HUDEP-2 (cell line): ENCODE data around the gene RGS6.

Source experiments
- DNase-seq, 76 experiments: peaks; one replicate each; lab custom pipeline; 2025; ENCODE audit not compliant: unreplicated experiment in 76 of 76; lab: John Stamatoyannopoulos, UW

Gene RGS6

GRCh38 chr14:71942904-71943694 is 10.9 kb downstream of the RGS6 start:
- DNase-seq: peak in 1 of 76 experiments; percentile 16

- DNase-seq: no peak
Observed at GRCh38 chr14:71943695-71944018, 11.4 kb downstream of the RGS6 start.

DNA sequence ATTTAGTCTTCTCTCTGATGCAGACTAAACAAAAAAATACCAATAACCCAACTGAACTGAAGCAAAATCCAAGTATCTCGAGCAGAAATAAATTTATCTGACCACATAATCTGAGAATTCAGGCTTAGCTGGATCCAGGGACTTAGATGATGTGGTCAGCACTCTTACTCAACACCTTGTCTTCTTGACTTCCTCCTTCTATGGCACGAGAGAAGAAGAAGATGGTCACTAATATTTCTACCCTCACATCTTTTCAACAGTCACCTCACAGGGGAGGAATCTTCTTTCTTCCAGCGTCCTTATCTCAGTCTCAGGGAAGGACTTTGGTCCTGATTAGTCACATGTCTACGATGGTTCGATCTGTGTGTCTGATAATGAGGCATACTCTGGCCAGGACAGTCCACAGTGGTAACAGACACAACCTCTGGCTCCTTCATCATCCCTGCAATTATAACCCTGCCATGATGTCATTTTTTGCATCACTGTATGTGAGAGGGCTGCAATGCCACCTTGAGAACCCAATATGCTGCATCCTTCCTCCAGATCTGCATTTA is 15.8 kb downstream of the RGS6 start:
- peak in 19 of 76 experiments; percentile 5 to 57 (median 23) for DNase-seq

GRCh38 chr14:71952381-71953363 is 20.4 kb downstream of the RGS6 start:
- DNase-seq: peak in 8 of 76 experiments; percentile 6 to 42 (median 36)

DNA sequence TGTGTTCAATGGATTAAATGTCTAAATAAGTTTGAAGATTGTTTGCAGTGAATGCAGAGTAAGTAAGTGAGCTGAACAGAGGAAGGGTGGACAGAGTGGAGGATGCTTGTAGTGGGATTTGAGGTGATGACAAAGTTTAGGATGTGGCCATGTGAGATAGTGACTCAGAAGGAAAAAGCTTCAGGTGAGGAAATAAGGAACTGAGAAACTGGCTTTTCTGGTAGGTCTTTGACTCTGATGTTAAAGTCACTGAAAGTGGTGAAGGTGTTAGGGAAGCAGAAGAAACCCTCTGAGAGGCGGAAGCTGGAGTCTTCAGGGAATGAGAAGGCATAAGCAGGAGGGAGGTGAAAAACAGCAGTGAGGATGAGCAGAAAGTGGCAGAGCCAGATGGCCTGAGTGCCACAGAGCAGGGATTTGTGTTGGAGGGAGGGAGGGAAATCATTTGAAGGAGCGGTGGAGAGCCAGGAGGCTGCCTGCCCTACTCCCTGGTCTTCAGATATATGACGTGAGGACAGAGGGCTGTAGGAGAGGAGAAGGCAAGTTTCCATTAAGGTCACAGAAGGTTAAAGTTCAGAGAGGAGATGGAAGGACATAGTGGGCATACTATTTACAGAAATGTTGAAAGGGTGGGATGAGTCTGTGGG is 24.8 kb downstream of the RGS6 start:
- DNase-seq: no peak

DNA sequence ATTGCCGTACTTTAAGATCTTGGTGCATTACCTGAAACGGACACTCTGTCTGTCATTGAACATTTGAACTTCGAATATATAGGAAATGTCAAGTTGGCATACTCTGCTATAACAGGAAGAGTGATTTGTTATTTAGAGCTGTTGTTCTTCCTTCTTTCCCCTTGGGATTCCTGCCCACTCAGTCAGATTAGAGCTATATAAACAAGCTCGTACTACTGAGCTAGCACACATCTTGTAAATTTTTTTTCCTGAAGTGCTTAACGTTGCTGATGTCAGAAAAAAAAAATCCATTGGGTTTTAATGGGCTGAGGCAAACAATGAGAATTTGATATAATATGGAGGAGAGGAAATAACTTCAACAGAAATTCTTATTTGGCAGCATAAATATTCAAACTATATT is 26.8 kb downstream of the RGS6 start:
- DNase-seq: no peak

GRCh38 chr14:71960494-71961353 is 28.5 kb downstream of the RGS6 start:
- DNase-seq: peak in 26 of 76 experiments; percentile 2 to 70 (median 32)

- no peak for DNase-seq
Observed at GRCh38 chr14:71961972-71962371, 29.7 kb downstream of the RGS6 start.

DNA sequence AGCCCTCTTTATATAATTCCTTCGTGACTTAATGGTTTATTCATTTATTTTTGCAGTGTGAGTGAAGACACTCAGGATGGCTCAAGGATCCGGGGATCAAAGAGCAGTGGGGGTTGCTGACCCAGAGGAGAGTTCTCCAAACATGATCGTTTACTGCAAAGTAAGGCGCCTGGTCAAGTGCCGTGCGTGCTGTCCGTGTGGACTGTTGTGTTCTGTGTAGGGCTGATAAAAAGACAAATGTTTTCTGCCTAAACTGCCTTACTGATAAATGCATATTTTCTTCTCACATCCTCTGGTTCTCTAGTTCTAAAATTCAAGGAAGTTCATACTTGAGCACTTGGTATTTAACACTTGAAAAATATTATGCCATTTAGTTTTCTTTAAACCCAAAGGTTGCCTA is 32.5 kb downstream of the RGS6 start:
- DNase-seq: peak in 14 of 76 experiments; percentile 9 to 56 (median 34)

DNA sequence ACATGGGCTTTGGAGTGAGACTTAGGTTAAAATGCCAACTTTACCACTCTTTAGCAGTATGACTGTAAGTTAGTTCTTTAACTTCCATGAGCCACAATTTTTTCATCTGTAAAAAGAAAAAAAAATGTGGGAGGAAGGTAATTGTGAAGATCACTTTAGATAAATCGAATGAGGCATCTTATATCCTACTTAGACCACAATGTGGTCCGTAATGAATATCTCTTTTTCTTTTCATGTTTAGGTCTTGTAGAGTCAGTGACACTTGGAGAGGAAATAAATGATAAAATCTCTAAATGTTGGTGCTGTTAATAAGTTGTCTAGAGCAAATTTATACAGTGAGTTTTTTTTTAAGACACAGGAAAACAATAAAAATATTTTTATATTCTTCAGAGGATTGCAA is 34.3 kb downstream of the RGS6 start:
- no peak for DNase-seq

- DNase-seq: no peak
Observed at GRCh38 chr14:71967704-71968103, 35.5 kb downstream of the RGS6 start.

GRCh38 chr14:71970272-71970671 is 38.0 kb downstream of the RGS6 start:
- no peak for DNase-seq

DNA sequence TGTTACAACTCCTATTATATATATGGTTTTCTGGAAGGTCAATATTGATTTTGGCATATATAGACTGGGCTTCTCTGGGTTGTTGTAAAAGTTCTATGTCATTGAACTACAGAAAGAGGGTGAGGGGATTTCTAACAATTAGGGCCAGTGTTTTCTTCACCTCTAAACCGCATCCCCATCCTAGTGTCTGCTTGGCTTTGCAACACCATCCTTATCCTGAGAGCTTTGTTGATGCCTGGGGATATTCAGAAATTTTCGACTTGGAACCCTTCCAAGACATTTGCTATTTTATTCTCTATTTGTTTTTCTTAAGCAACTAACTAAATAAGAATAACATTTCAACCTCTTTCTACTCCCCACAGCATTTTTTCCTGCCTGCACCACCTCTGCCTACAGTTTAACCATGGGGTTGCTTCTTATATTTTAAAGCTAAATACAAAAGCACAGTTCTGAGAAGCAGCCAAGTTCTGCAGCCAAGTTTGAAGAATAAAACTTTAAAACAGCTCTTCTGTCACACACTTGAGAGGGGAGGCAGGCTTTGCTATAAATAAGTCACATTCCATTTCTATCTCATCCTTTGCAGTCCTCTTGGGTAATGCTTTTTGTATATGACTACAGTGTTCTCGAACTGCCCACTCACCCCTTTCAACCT is 53.4 kb downstream of the RGS6 start:
- no peak for DNase-seq

DNA sequence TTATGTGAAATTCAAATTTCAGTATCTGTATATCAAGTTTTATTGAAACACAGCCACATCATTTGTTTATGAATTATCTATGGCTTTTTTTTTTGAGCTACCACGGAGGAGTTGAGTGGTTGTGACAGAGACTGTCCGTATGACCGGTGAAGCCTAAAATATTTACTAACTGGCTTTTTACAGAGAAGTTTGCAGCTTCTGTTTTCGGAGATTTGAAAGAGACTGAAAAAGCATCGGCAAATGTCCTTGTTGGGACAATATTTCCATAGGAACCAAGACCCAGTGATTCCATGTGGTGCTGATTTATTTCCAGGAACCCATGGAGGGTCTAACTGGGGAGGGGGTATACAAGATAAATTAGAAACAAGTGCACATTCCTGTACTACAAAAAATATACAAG is 56.2 kb downstream of the RGS6 start:
- no peak for DNase-seq

DNA sequence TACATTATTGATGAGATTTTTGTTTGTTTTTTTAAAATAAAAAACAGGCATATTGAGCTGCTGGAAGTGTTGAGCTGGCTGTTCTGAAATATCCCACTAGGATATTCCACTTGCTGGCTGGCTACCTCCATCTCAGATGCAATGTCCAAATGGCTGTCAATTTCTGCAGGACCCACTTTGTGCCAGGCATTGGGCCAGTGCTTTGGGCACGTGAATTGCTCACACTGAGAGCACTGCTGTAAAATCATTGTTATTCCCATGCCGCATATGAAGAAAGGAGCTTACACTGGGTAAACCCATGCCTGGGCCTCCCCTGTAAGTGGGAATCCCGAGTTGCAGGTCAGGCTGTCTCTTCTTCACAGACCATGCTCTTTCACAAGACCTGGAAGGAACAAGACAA is 56.7 kb downstream of the RGS6 start:
- DNase-seq: no peak

- DNase-seq: no peak
Observed at GRCh38 chr14:71994416-71994815, 62.2 kb downstream of the RGS6 start.

DNA sequence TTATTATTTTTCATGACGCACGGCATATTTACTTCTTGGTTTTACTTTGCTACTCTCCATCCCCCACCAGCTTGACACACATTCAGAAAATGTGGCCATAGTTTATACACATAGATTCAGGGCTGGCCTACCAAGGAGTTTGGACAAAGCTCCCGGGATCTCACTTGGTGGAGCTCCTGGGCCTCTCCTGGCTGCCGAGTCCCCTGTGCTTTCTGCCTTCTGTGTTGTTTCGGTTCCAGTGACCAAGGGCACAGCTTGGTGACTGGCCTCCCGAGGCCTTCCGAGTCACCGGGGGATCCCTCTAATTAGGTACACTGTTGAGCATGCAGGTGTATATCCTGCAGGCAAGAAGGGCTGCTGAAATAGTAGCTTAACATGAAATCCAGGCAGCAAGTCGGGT is 63.5 kb downstream of the RGS6 start:
- DNase-seq: no peak

DNA sequence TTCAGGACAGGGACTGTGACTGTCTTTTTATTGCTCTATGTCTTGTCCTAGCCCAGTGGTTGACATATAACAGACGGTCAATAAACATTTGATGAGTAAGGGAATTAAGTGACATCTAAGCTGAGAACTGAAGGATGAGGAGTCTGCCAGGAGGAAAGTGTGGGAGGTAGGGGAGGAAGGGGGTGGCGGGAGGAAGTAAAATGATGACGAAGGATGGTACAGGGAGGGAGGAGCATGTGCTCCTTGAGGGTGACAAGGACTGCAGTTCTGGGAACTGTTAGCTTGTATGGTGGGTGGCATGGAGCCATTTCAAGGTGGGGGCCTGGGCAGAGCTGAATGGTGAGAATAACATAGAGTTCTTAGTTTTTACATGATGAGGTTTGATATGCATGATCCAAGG is 64.4 kb downstream of the RGS6 start:
- DNase-seq: no peak

GRCh38 chr14:72000907-72001306 is 68.7 kb downstream of the RGS6 start:
- no peak for DNase-seq
